ENCODE measurements around the gene ATXN1. TPM values are rescaled to one million over a fixed set of nuclear protein-coding genes. Genes with fewer than 3 reads are reported as not detected.

ATXN1 gene
- total and polyA plus RNA-seq, 2 donors from 2014 or later, result 4.2 to 58.2 TPM

- Histone ChIP-seq H3K9me3 (ENCODE audit: control insufficient read depth in 2 of 3, insufficient read depth in 1 of 3, low read length in 3 of 3) (no peaks in the 10 kb centered on the region), H3K9ac (ENCODE audit: low read length in 3 of 3) (no peak overlapping the region), H3K4me3 (ENCODE audit: low read length in 3 of 3) (no peak overlapping the region), H3K27ac (ENCODE audit: low read depth in 2 of 2, low read length in 2 of 2) (no peak overlapping the region), H3K4me1 (ENCODE audit: control insufficient read depth in 2 of 3, insufficient read depth in 2 of 3, low read depth in 1 of 3, low read length in 3 of 3) (no peaks in the 10 kb centered on the region), H3K36me3 (ENCODE audit: control insufficient read depth in 2 of 3, insufficient read depth in 3 of 3, low read length in 3 of 3) (no peaks in the 10 kb centered on the region), H3K27me3 (ENCODE audit: control insufficient read depth, insufficient read depth, low read length) (no peaks in the 10 kb centered on the region)
- TF ChIP-seq CTCF (IDR thresholded peaks at IDR 0.05; ENCODE audit: borderline replicate concordance, extremely low read depth, insufficient read depth), result no peak
- FAIRE-seq (no peak), DNase-seq (no peak)
- intact Hi-C loops (cut with DNase I), result no loop called here
These were observed 63.1 kb downstream of the ATXN1 start for GRCh38 chr6:16698162-16698533.

GRCh38 chr6:16697437-16698161 is 63.7 kb downstream of the ATXN1 start:
- intact Hi-C loops (cut with DNase I), result no loop called here
- Histone ChIP-seq H3K4me1 (ENCODE audit: control insufficient read depth in 2 of 3, insufficient read depth in 2 of 3, low read depth in 1 of 3, low read length in 3 of 3) (no peaks in the 10 kb centered on the region), H3K36me3 (ENCODE audit: control insufficient read depth in 2 of 3, insufficient read depth in 3 of 3, low read length in 3 of 3) (no peaks in the 10 kb centered on the region), H3K27ac (ENCODE audit: low read depth in 2 of 2, low read length in 2 of 2) (no peak overlapping the region), H3K9ac (ENCODE audit: low read length in 3 of 3) (no peak overlapping the region), H3K9me3 (ENCODE audit: control insufficient read depth in 2 of 3, insufficient read depth in 1 of 3, low read length in 3 of 3) (no peaks in the 10 kb centered on the region), H3K27me3 (ENCODE audit: control insufficient read depth, insufficient read depth, low read length) (no peaks in the 10 kb centered on the region), H3K4me3 (ENCODE audit: low read length in 3 of 3) (no peak overlapping the region)
- FAIRE-seq (no peak), DNase-seq (no peak)
- no peak for TF ChIP-seq CTCF (IDR thresholded peaks at IDR 0.05; ENCODE audit: borderline replicate concordance, extremely low read depth, insufficient read depth)

GRCh38 chr6:16696496-16696895 is 64.8 kb downstream of the ATXN1 start:
- Histone ChIP-seq H3K9ac (ENCODE audit: low read length in 3 of 3) (no peak overlapping the region), H3K4me1 (ENCODE audit: control insufficient read depth in 2 of 3, insufficient read depth in 2 of 3, low read depth in 1 of 3, low read length in 3 of 3) (no peaks in the 10 kb centered on the region), H3K4me3 (ENCODE audit: low read length in 3 of 3) (no peak overlapping the region), H3K36me3 (ENCODE audit: control insufficient read depth in 2 of 3, insufficient read depth in 3 of 3, low read length in 3 of 3) (no peaks in the 10 kb centered on the region), H3K9me3 (ENCODE audit: control insufficient read depth in 2 of 3, insufficient read depth in 1 of 3, low read length in 3 of 3) (no peaks in the 10 kb centered on the region), H3K27me3 (ENCODE audit: control insufficient read depth, insufficient read depth, low read length) (no peaks in the 10 kb centered on the region), H3K27ac (ENCODE audit: low read depth in 2 of 2, low read length in 2 of 2) (no peak overlapping the region)
- intact Hi-C loops (cut with DNase I), result no loop called here
- FAIRE-seq (no peak), DNase-seq (no peak)
- no peak for TF ChIP-seq CTCF (IDR thresholded peaks at IDR 0.05; ENCODE audit: borderline replicate concordance, extremely low read depth, insufficient read depth)
